CD4-positive, alpha-beta T cell (primary cell): ENCODE data around the gene BBS1. TPM values are rescaled to one million over a fixed set of nuclear protein-coding genes. Genes with fewer than 3 reads are reported as not detected.

Experiments
- ATAC-seq: fragments of 200-7000 bp; cut with Tn5 transposase; one replicate; pipeline ENCODE4 v1.10.0; 2022; ENCODE audit warnings: mild to moderate bottlenecking; ENCODE audit not compliant: poor library complexity
- CTCF ChIA-PET: fragments of 350-600 bp; sonication (Branson Sonifier 250); formaldehyde crosslinking; loops from one replicate; lab custom pipeline; 2021; ENCODE audit warnings: antibody characterized with exemption, inconsistent platforms; lab: Charles Lee
- POLR2A ChIA-PET: fragments of 350-600 bp; sonication (Branson Sonifier 250); formaldehyde crosslinking; loops from one replicate; lab custom pipeline; 2021; ENCODE audit warnings: antibody characterized with exemption, inconsistent platforms; lab: Charles Lee
- DNase-seq, 14 experiments: peaks; one replicate each; pipeline ENCODE4 v3.0.0-alpha.2; 2013 to 2020; ENCODE audit warnings: mixed read lengths in 2 of 14
- H3K27ac ChIP-seq, 2 donors: one replicate each; pipeline versions ENCODE4 v1.5.1 to v1.7.0; 2013; ENCODE audit warnings: low read length in 2 of 2, low read depth in 1 of 2, mild to moderate bottlenecking in 1 of 2
- H3K27me3 ChIP-seq, 2 experiments: 1 replicate in 1 of 2; 2 replicates in 1 of 2; pipeline versions ENCODE4 v1.6.1 to v1.7.0; 2013; ENCODE audit warnings: low read length in 2 of 2, control low read depth in 1 of 2, mild to moderate bottlenecking in 1 of 2, moderate library complexity in 1 of 2; ENCODE audit not compliant: insufficient read depth in 2 of 2, control insufficient read depth in 1 of 2
- H3K36me3 ChIP-seq: one replicate; pipeline ENCODE4 v1.6.1; 2013; ENCODE audit warnings: low read length, control low read depth; ENCODE audit not compliant: insufficient read depth
- H3K4me1 ChIP-seq: one replicate; pipeline ENCODE4 v1.6.1; 2013; ENCODE audit warnings: low read length, control low read depth; ENCODE audit not compliant: insufficient read depth
- H3K4me3 ChIP-seq: one replicate; pipeline ENCODE4 v1.5.1; 2013; ENCODE audit warnings: mild to moderate bottlenecking, low read length, moderate library complexity
- H3K9me3 ChIP-seq, 2 experiments: 1 replicate in 1 of 2; 2 replicates in 1 of 2; pipeline versions ENCODE4 v1.6.1 to v1.7.0; 2013; ENCODE audit warnings: low read length in 2 of 2, mild to moderate bottlenecking in 2 of 2, control low read depth in 1 of 2, moderate library complexity in 1 of 2; ENCODE audit not compliant: control insufficient read depth in 1 of 2, insufficient read depth in 1 of 2
- H3K27ac Mint-ChIP-seq: one replicate; pipeline ENCODE4 v1.8.0; 2020; ENCODE audit warnings: mixed read lengths
- H3K27me3 Mint-ChIP-seq: one replicate; pipeline ENCODE4 v1.8.0; 2021; ENCODE audit warnings: mixed read lengths
- H3K36me3 Mint-ChIP-seq: one replicate; pipeline ENCODE4 v1.8.0; 2021; ENCODE audit warnings: low read depth, mixed read lengths
- H3K4me1 Mint-ChIP-seq: one replicate; pipeline ENCODE4 v1.8.0; 2021; ENCODE audit warnings: low read depth, mixed read lengths
- H3K4me3 Mint-ChIP-seq: one replicate; pipeline ENCODE4 v1.8.0; 2020; ENCODE audit warnings: mild to moderate bottlenecking, mixed read lengths
- H3K9me3 Mint-ChIP-seq: one replicate; pipeline ENCODE4 v1.8.0; 2020; ENCODE audit warnings: mixed read lengths
- CTCF ChIP-seq: fragments of 200-600 bp; IDR thresholded peaks from one replicate; pipeline ENCODE4 v1.8.0; 2022; ENCODE audit warnings: antibody characterized with exemption, mild to moderate bottlenecking
- intact Hi-C, 2 experiments: fragments of 100-400 bp; cut with DNase I in 1 of 2; cut with micrococcal nuclease in 1 of 2; formaldehyde crosslinking; loops; one replicate each; pipeline versions ENCODE4 v1.15.1 to v1.9.0; 2023 to 2025; cut with DNase I, micrococcal nuclease
- total RNA-seq, 174 experiments: library from RNA in 2 of 174; stranded (reverse) in 2 of 174; gene quantifications; one replicate each; pipeline ENCODE4 v1.2.3 and lab custom pipeline; 2021 to 2026

Gene BBS1
- total RNA-seq, 2 experiments from 2014 or later: 11.7 to 11.9 TPM

DNA sequence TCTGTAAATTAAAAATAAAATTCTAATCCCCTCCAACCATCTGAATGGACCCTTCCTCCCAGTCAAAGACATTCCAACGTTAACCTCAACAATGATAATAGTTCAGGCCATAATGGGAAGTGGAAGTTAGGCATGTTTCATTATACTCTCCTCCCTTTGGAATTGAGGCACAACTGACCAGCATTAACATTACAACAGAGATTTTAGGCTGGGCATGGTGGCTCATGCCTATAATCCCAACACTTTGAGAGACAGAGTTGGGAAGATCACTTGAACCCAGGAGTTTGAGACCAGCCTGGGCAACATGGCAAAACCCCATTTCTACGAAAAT is 60.4 kb downstream of the BBS1 start:
- DNase-seq (no peak), ATAC-seq (no peak)
- Mint-ChIP-seq H3K4me1 (no peaks in the 10 kb centered on the region), H3K27me3 (peaks cover 18% of the 10 kb centered on the region), H3K27ac (no peak overlapping the region), H3K36me3 (no peaks in the 10 kb centered on the region), H3K4me3 (peak overlapping the region; percentile 51), H3K9me3 (no peaks in the 10 kb centered on the region)
- ChIA-PET CTCF (interaction anchor here (0.7 kb wide), 1 partner anchor 107 kb away, joined by 3 read pairs; no protein-coding TSS in a partner anchor), POLR2A (no interaction called here)
- TF ChIP-seq CTCF: no peak
- Histone ChIP-seq H3K27me3 (no peaks in the 10 kb centered on the region), H3K27ac (no peak overlapping the region), H3K4me3 (no peak overlapping the region), H3K4me1 (peaks cover 12% of the 10 kb centered on the region), H3K9me3 (no peaks in the 10 kb centered on the region), H3K36me3 (no peaks in the 10 kb centered on the region)
- intact Hi-C loops: no loop called here

DNA sequence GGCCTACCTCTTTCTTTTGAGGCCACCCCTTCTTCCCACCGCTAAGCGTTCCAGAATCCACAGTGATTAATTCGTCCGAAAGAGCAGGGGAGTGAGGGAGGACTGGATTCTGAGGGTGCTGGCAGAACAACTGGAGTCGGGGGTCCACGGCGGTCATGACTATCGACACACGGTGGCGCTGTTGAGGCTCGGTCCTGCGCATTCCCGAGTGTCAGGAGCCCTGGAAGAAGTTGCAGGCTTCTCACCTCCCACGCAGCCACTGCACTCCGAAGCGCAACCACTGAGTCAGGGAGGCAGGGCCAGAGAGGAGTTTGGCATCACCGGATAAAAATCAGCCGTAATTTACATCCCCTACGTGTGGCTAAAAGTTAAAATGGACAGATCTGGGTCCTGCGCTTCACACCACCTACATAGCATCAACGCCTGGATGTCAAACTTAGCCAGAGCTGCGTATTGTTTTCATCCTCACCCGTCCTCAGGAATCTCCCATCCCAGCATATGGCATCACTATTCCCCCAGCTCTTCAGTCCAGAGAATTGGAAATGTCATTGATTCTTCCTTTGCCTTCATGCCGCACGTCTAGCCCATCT is 68.7 kb downstream of the BBS1 start:
- Mint-ChIP-seq H3K27me3 (peaks cover 6% of the 10 kb centered on the region), H3K4me1 (peaks cover 8% of the 10 kb centered on the region), H3K36me3 (no peaks in the 10 kb centered on the region), H3K27ac (no peak overlapping the region), H3K4me3 (no peak overlapping the region), H3K9me3 (peaks cover 7% of the 10 kb centered on the region)
- intact Hi-C loops: loop anchor here (1.0 to 5.0 kb wide), 4 partner anchors 60 to 253 kb away; partner anchors contain the start of gene RBM4 (in 1 of the 2)
- CTCF ChIA-PET: interaction anchor here (0.9 to 5.5 kb wide), 5 partner anchors 14 to 170 kb away, joined by 3 to 75 read pairs (median 3); partner anchors contain the start of genes CCDC87, CCS and RBM4B
- DNase-seq (peak; percentile 60 to 89 (median 72)), ATAC-seq (peak; percentile 82)
- peaks cover 5 to 7% of the 10 kb centered on the region in 2 experiments for H3K9me3 ChIP-seq
- no peak overlapping the region for H3K27ac ChIP-seq
- no peak overlapping the region for H3K4me3 ChIP-seq
- H3K36me3 ChIP-seq: no peaks in the 10 kb centered on the region
- H3K4me1 ChIP-seq: peaks cover 8% of the 10 kb centered on the region
- TF ChIP-seq CTCF: peak; percentile 85
- no peaks in the 10 kb centered on the region for H3K27me3 ChIP-seq
- POLR2A ChIA-PET: interaction anchor here (0.6 to 1.3 kb wide), 3 partner anchors 38 to 99 kb away, joined by 3 to 25 read pairs (median 3); partner anchors contain the start of genes RBM14, RBM4 and RBM4B

DNA sequence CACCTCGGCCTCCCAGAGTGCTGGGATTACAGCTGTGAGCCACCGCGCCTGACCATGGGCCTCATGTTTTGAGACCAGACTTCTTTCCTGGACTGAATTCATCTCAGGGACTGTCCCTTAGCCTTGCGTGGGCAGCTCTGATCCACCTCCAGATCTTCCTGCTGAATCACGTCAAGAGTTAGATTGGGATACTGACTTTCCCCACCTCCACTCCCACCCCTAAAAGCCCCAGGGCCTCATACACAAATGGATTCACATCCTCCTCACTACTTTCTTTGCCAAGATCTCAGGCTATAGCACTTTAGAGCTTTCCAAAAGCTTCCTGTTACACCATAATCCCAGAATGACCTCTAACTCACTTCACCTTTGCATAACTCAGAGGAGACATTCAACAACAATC is 70.4 kb downstream of the BBS1 start:
- peaks cover 7% of the 10 kb centered on the region for H3K9me3 Mint-ChIP-seq
- Histone ChIP-seq H3K27ac (no peak overlapping the region), H3K36me3 (no peaks in the 10 kb centered on the region), H3K27me3 (no peaks in the 10 kb centered on the region), H3K4me1 (peaks cover 8% of the 10 kb centered on the region), H3K4me3 (no peak overlapping the region), H3K9me3 (peaks cover 5 to 7% of the 10 kb centered on the region in 2 experiments)
- no peaks in the 10 kb centered on the region for H3K36me3 Mint-ChIP-seq
- no peak overlapping the region for H3K4me3 Mint-ChIP-seq
- ATAC-seq (no peak), DNase-seq (no peak)
- H3K27me3 Mint-ChIP-seq: no peaks in the 10 kb centered on the region
- ChIA-PET POLR2A (interaction anchor here (2.4 kb wide), 1 partner anchor 97 kb away, joined by 11 read pairs; the partner anchor contains the start of gene RBM4B), CTCF (interaction anchor here (1.1 to 5.5 kb wide), 3 partner anchors 12 to 98 kb away, joined by 3 to 75 read pairs (median 5); partner anchors contain the start of genes CCDC87, CCS and RBM4B)
- H3K27ac Mint-ChIP-seq: no peak overlapping the region
- no peak for TF ChIP-seq CTCF
- intact Hi-C loops: no loop called here
- peaks cover 8% of the 10 kb centered on the region for H3K4me1 Mint-ChIP-seq
